Esophagus muscularis mucosa (tissue), 4 donors: ENCODE measurements around the gene DAB2IP.
"Not testable (repeated sequence)": the region's sequence is repeated elsewhere in the genome, so short reads cannot be mapped to it uniquely, and the experiment has no call there.

Source experiments
- EP300 ChIP-seq: sonication (generic); formaldehyde crosslinking; IDR thresholded peaks from one replicate; pipeline ENCODE4 v1.6.1; 2017; ENCODE audit warnings: antibody characterized with exemption
- POLR2A ChIP-seq: fragments of 450-650 bp; IDR thresholded peaks from one replicate; pipeline ENCODE4 v1.6.1; 2017; ENCODE audit warnings: antibody characterized with exemption, moderate library complexity, mild to moderate bottlenecking, low read depth
- POLR2AphosphoS5 ChIP-seq, 2 donors: sonication (generic); formaldehyde crosslinking; IDR thresholded peaks; one replicate each; pipeline ENCODE4 v1.6.1; 2017; ENCODE audit warnings: antibody characterized with exemption in 2 of 2
- TF ChIP-seq, protein P1 (sequence below), 3 experiments: fragments of 200-600 bp in 2 of 3; fragments of 450-650 bp in 1 of 3; sonication (generic) in 2 of 3; IDR thresholded peaks; one replicate each; pipeline ENCODE4 v1.5.1; 2017 to 2019; ENCODE audit warnings: antibody characterized with exemption in 3 of 3, mild to moderate bottlenecking in 2 of 3, moderate library complexity in 1 of 3

DNA sequence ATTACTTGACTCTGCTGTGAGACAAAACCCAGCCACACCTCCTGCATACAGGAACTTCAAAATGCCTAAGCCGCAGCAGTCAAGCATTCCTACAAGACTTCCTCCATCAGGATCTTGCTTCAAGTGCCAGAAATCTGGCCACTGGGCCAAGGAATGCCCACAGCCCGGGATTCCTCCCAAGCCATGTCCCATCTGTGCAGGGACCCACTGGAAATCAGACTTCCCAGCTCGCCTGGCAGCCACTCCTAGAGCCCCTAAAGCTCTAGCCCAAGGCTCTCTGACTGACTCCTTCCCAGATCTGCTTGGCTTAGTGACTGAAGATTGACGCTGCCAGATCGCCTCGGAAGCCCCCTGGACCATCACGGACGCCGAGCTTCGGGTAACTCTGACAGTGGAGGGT lies 141.0 kb downstream of the DAB2IP start:
- TF ChIP-seq POLR2A; POLR2AphosphoS5 (IDR thresholded peaks at IDR 0.05); EP300: not testable (repeated sequence)
- TF ChIP-seq, protein P1, sequence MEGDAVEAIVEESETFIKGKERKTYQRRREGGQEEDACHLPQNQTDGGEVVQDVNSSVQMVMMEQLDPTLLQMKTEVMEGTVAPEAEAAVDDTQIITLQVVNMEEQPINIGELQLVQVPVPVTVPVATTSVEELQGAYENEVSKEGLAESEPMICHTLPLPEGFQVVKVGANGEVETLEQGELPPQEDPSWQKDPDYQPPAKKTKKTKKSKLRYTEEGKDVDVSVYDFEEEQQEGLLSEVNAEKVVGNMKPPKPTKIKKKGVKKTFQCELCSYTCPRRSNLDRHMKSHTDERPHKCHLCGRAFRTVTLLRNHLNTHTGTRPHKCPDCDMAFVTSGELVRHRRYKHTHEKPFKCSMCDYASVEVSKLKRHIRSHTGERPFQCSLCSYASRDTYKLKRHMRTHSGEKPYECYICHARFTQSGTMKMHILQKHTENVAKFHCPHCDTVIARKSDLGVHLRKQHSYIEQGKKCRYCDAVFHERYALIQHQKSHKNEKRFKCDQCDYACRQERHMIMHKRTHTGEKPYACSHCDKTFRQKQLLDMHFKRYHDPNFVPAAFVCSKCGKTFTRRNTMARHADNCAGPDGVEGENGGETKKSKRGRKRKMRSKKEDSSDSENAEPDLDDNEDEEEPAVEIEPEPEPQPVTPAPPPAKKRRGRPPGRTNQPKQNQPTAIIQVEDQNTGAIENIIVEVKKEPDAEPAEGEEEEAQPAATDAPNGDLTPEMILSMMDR (IDR thresholded peaks at IDR 0.05): not testable (repeated sequence)
